GM23338 (cell line): Measurements from ENCODE around the gene CACNA1S. TPM values are rescaled to one million over a fixed set of nuclear protein-coding genes. Genes with fewer than 3 reads are reported as not detected.
A peak's percentile ranks its signal among the peaks of the same experiment; 100 is the strongest.

Experiments
- ATAC-seq: fragments of 200-7000 bp; cut with Tn5 transposase; 3 replicates; pipeline ENCODE4 v1.9.1; 2020
- DNase-seq: peaks from one replicate; pipeline ENCODE4 v3.0.0-alpha.2; 2015; ENCODE audit warnings: low spot score
- H2AFZ ChIP-seq: fragments of 200-600 bp; sonication (generic); 2 replicates; pipeline ENCODE4 v1.8.0; 2016; ENCODE audit warnings: antibody characterized with exemption, mild to moderate bottlenecking, moderate library complexity
- H3F3A ChIP-seq: fragments of 200-600 bp; sonication (generic); replicated peaks from 2 replicates; pipeline ENCODE4 v1.8.0; 2017; ENCODE audit warnings: antibody characterized with exemption, mixed run types, low read depth
- H3K27ac ChIP-seq: fragments of 200-600 bp; sonication (generic); 2 replicates; pipeline ENCODE4 v1.6.1; 2016; ENCODE audit warnings: low read depth
- H3K27me3 ChIP-seq: fragments of 200-600 bp; sonication (generic); 2 replicates; pipeline ENCODE4 v1.8.0; 2016; ENCODE audit warnings: mild to moderate bottlenecking, mixed run types, moderate library complexity; ENCODE audit not compliant: insufficient read depth
- H3K36me3 ChIP-seq: fragments of 200-600 bp; sonication (generic); 2 replicates; pipeline ENCODE4 v1.8.0; 2016; ENCODE audit warnings: mild to moderate bottlenecking; ENCODE audit not compliant: insufficient read depth
- H3K4me1 ChIP-seq: fragments of 200-600 bp; sonication (generic); 2 replicates; pipeline ENCODE4 v1.8.0; 2016; ENCODE audit warnings: mild to moderate bottlenecking, moderate library complexity; ENCODE audit not compliant: insufficient read depth
- H3K4me2 ChIP-seq: fragments of 200-600 bp; sonication (generic); 2 replicates; pipeline ENCODE4 v1.7.1; 2017; ENCODE audit warnings: mixed run types
- H3K4me3 ChIP-seq: fragments of 200-600 bp; sonication (generic); 2 replicates; pipeline ENCODE4 v1.6.1; 2016; ENCODE audit warnings: mixed run types
- H3K79me2 ChIP-seq: fragments of 200-600 bp; sonication (generic); replicated peaks from 2 replicates; pipeline ENCODE4 v1.8.0; 2017; ENCODE audit warnings: mild to moderate bottlenecking; ENCODE audit not compliant: insufficient read depth
- H3K9me2 ChIP-seq: fragments of 200-600 bp; sonication (generic); 2 replicates; pipeline ENCODE4 v1.8.0; 2017; ENCODE audit not compliant: insufficient read depth
- H4K20me1 ChIP-seq: fragments of 200-600 bp; sonication (generic); replicated peaks from 2 replicates; pipeline ENCODE4 v1.8.0; 2017; ENCODE audit warnings: mild to moderate bottlenecking; ENCODE audit not compliant: insufficient read depth
- H3K27ac Mint-ChIP-seq: 2 replicates; pipeline ENCODE4 v1.8.0; 2020; ENCODE audit warnings: inconsistent platforms, mild to moderate bottlenecking, moderate library complexity, mixed read lengths
- H3K27me3 Mint-ChIP-seq: 3 replicates; pipeline ENCODE4 v1.8.0; 2022; ENCODE audit warnings: low read depth, mild to moderate bottlenecking, moderate library complexity, mixed read lengths, inconsistent platforms; ENCODE audit not compliant: insufficient read depth, poor library complexity
- H3K36me3 Mint-ChIP-seq: 3 replicates; pipeline ENCODE4 v1.8.0; 2021; ENCODE audit warnings: low read depth, mild to moderate bottlenecking, inconsistent platforms, moderate library complexity, mixed read lengths
- H3K4me1 Mint-ChIP-seq: 3 replicates; pipeline ENCODE4 v1.8.0; 2020; ENCODE audit warnings: mild to moderate bottlenecking, inconsistent platforms, mixed read lengths
- H3K4me3 Mint-ChIP-seq: 3 replicates; pipeline ENCODE4 v1.8.0; 2021; ENCODE audit warnings: moderate library complexity, mild to moderate bottlenecking, inconsistent platforms, mixed read lengths
- H3K9me3 Mint-ChIP-seq: 3 replicates; pipeline ENCODE4 v1.8.0; 2020; ENCODE audit warnings: moderate library complexity, mild to moderate bottlenecking, inconsistent platforms, mixed read lengths
- CTCF ChIP-seq, 2 experiments: fragments of 200-600 bp in 1 of 2; sonication (generic) in 1 of 2; conservative IDR thresholded peaks; 2 replicates each; pipeline versions ENCODE4 v1.5.1 to v1.6.1; 2016 to 2017; ENCODE audit warnings: antibody characterized with exemption in 2 of 2, low read depth in 2 of 2, mild to moderate bottlenecking in 2 of 2, moderate library complexity in 1 of 2
- ETS1 ChIP-seq: IDR thresholded peaks from 2 replicates; pipeline ENCODE4 v1.6.1; 2016; ENCODE audit warnings: antibody characterized with exemption
- EZH2 ChIP-seq: fragments of 200-600 bp; sonication (generic); IDR thresholded peaks from one replicate; pipeline ENCODE4 v1.8.0; 2017; ENCODE audit warnings: antibody characterized with exemption, mild to moderate bottlenecking, low read depth; ENCODE audit not compliant: unreplicated experiment
- POLR2AphosphoS5 ChIP-seq: IDR thresholded peaks from 2 replicates; pipeline ENCODE4 v1.6.1; 2016; ENCODE audit warnings: antibody characterized with exemption, low read depth
- REST ChIP-seq: IDR thresholded peaks from one replicate; pipeline ENCODE4 v1.6.1; 2018; ENCODE audit warnings: antibody characterized with exemption; ENCODE audit not compliant: unreplicated experiment
- STAT1 ChIP-seq: IDR thresholded peaks from one replicate; pipeline ENCODE4 v1.6.1; 2016; ENCODE audit warnings: antibody characterized with exemption; ENCODE audit not compliant: unreplicated experiment
- ZNF331 ChIP-seq: fragments of 250-450 bp; sonication (Bioruptor Pico); IDR thresholded peaks from 2 replicates; pipeline ENCODE4 v1.5.0; 2020; ENCODE audit warnings: low read depth, mild to moderate bottlenecking, moderate library complexity
- polyA plus RNA-seq: library from polyadenylated mRNA; unstranded; fragments of >200 nt; fragmentation: Nextera tagmentation; extraction: Ambion mirVana; gene quantifications from 2 replicates; pipeline ENCODE4 v1.2.1, GENCODE V29; 2016
- total RNA-seq: library from RNA; depleted of rRNA; stranded (reverse); fragments of >200 nt; shearing (Covaris generic); gene quantifications from 2 replicates; pipeline ENCODE4 v1.2.3, GENCODE V29; 2014

The CACNA1S gene
- total and polyA plus RNA-seq, 2 experiments from 2014 or later = 0.03 TPM; not detected in 1

- H4K20me1 ChIP-seq = peaks cover 3% of the 10 kb centered on the region
- no peaks in the 10 kb centered on the region for H3K36me3 ChIP-seq
- Mint-ChIP-seq H3K4me1 (peaks cover 81% of the 10 kb centered on the region), H3K4me3 (peak overlapping the region; percentile 83), H3K9me3 (no peaks in the 10 kb centered on the region), H3K36me3 (peaks cover 7% of the 10 kb centered on the region), H3K27ac (peak overlapping the region; percentile 5; the same call in 1 of the 2 replicates), H3K27me3 (peaks cover 33% of the 10 kb centered on the region)
- H3K79me2 ChIP-seq = peaks cover 46% of the 10 kb centered on the region
- H3K27ac ChIP-seq = no peak overlapping the region
- 0 out of 2 replicates have a peak, but pooled peaks cover 3% of the 10 kb centered on the region for H3F3A ChIP-seq
- no peaks in the 10 kb centered on the region for H3K9me2 ChIP-seq
- H3K27me3 ChIP-seq = no peaks in the 10 kb centered on the region
- H3K4me2 ChIP-seq = peak overlapping the region; percentile 98
- no peak for TF ChIP-seq ETS1
- peak; percentile 35 to 55 for TF ChIP-seq CTCF (conservative IDR thresholded peaks at IDR 0.05; ENCODE audit: low read depth in 2 of 2)
- peak; percentile 84 for DNase-seq
- H3K4me1 ChIP-seq = peaks cover 61% of the 10 kb centered on the region
- H2AFZ ChIP-seq = no peak overlapping the region
- ATAC-seq = peak; percentile 57
- H3K4me3 ChIP-seq = peak overlapping the region; percentile 82
These were observed 91.3 kb downstream of the CACNA1S start for GRCh38 chr1:201020721-201021629.

GRCh38 chr1:201020040-201020591, 92.1 kb downstream of the CACNA1S start:
- 0 out of 2 replicates have a peak overlapping the region, but pooled peaks have one; percentile 82 for H3K4me3 ChIP-seq
- H3K27me3 ChIP-seq = no peaks in the 10 kb centered on the region
- peaks cover 59% of the 10 kb centered on the region for H3K4me1 ChIP-seq
- 0 out of 2 replicates have a peak, but pooled peaks cover 3% of the 10 kb centered on the region for H3F3A ChIP-seq
- Mint-ChIP-seq H3K4me3 (no peak overlapping the region), H3K4me1 (peaks cover 76% of the 10 kb centered on the region), H3K9me3 (no peaks in the 10 kb centered on the region), H3K27me3 (peaks cover 29% of the 10 kb centered on the region), H3K36me3 (0 out of 3 replicates have a peak, but pooled peaks cover 2% of the 10 kb centered on the region), H3K27ac (peak overlapping the region; percentile 79; the same call in 1 of the 2 replicates)
- H2AFZ ChIP-seq = no peak overlapping the region
- DNase-seq (peak; percentile 45), ATAC-seq (peak; percentile 7; the same call in 2 of the 3 replicates)
- H3K79me2 ChIP-seq = peaks cover 51% of the 10 kb centered on the region
- H4K20me1 ChIP-seq = peaks cover 3% of the 10 kb centered on the region
- H3K9me2 ChIP-seq = no peaks in the 10 kb centered on the region
- H3K27ac ChIP-seq = no peak overlapping the region
- peak overlapping the region; percentile 98; the same call in 1 of the 2 replicates for H3K4me2 ChIP-seq
- H3K36me3 ChIP-seq = no peaks in the 10 kb centered on the region
- TF ChIP-seq POLR2AphosphoS5 (no peak), EZH2 (no peak), CTCF (conservative IDR thresholded peaks at IDR 0.05; ENCODE audit: low read depth in 2 of 2) (no peak), ZNF331 (CRISPR knock-in tag) (no peak), STAT1 (no peak), REST (no peak)
